NCI-H1417 (cell line): ENCODE measurements around the gene KAZN.

Experiments used
- DNase-seq, 3 experiments: peaks; one replicate each; lab custom pipeline; 2025; lab: John Stamatoyannopoulos, UW

Gene KAZN

GRCh38 chr1:15089258-15089992 is 490.9 kb downstream of the KAZN start:
- peak in 1 of 3 experiments; percentile 23 for DNase-seq

GRCh38 chr1:15090373-15090772 is 491.9 kb downstream of the KAZN start:
- DNase-seq, result peak; percentile 75 to 88 (median 78)

GRCh38 chr1:15094056-15094455 is 495.6 kb downstream of the KAZN start:
- DNase-seq, result no peak

- no peak for DNase-seq
These were observed 496.4 kb downstream of the KAZN start for GRCh38 chr1:15094719-15095495.

GRCh38 chr1:15095496-15095875 is 497.0 kb downstream of the KAZN start:
- no peak for DNase-seq

GRCh38 chr1:15096293-15096692 is 497.8 kb downstream of the KAZN start:
- DNase-seq, result no peak

- DNase-seq, result no peak
These were observed 500.0 kb downstream of the KAZN start for GRCh38 chr1:15098176-15099125.

- no peak for DNase-seq
These were observed 501.1 kb downstream of the KAZN start for GRCh38 chr1:15099441-15100120.

- DNase-seq, result peak; percentile 54 to 74 (median 58)
These were observed 501.8 kb downstream of the KAZN start for GRCh38 chr1:15100121-15100879.

- DNase-seq, result no peak
These were observed 502.6 kb downstream of the KAZN start for GRCh38 chr1:15100880-15101760.

GRCh38 chr1:15101801-15102200 is 503.3 kb downstream of the KAZN start:
- DNase-seq, result no peak

- no peak for DNase-seq
These were observed 504.2 kb downstream of the KAZN start for GRCh38 chr1:15102646-15103045.

GRCh38 chr1:15103211-15103610 is 504.7 kb downstream of the KAZN start:
- DNase-seq, result no peak

GRCh38 chr1:15103906-15104305 is 505.4 kb downstream of the KAZN start:
- DNase-seq, result no peak

GRCh38 chr1:15104768-15105167 is 506.3 kb downstream of the KAZN start:
- no peak for DNase-seq

GRCh38 chr1:15106608-15107007 is 508.1 kb downstream of the KAZN start:
- peak in 1 of 3 experiments; percentile 18 for DNase-seq

GRCh38 chr1:15107058-15107687 is 508.7 kb downstream of the KAZN start:
- DNase-seq, result no peak

- no peak for DNase-seq
These were observed 509.4 kb downstream of the KAZN start for GRCh38 chr1:15107911-15108310.

GRCh38 chr1:15110128-15110866 is 511.8 kb downstream of the KAZN start:
- DNase-seq, result no peak
